AG09319 (cell line): ENCODE measurements around the gene LRRC47.
"Not testable (repeated sequence)": the region's sequence is repeated elsewhere in the genome, so short reads cannot be mapped to it uniquely, and the experiment has no call there.

Experiments
- DNase-seq: peaks from one replicate; pipeline ENCODE4 v3.0.0-alpha.2; 2010; ENCODE audit warnings: low read depth; ENCODE audit errors: extremely low read depth
- CTCF ChIP-seq: IDR thresholded peaks from 2 replicates; pipeline ENCODE4 v1.5.1; 2011; ENCODE audit warnings: low read depth, mild to moderate bottlenecking, inconsistent platforms, low read length, moderate library complexity

Gene LRRC47

GRCh38 chr1:3805038-3805437, 8.7 kb upstream of the LRRC47 start:
- TF ChIP-seq CTCF: no peak
- no peak for DNase-seq

DNA sequence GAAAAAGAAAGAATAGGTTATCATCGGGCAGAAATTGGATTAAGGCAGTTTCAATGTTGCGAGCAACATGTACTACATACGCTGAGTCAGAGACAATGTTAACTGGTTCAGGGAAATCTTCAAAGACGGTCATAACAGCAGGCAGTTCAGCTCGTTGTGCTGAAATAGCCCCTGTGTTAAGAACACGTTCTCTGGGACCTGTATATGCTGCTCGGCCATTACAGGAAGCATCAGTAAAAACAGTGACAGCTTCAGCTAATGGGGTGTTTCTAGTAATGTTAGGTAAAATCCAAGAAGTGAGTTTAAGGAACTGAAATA, 8.3 kb upstream of the LRRC47 start:
- DNase-seq: not testable (repeated sequence)

DNA sequence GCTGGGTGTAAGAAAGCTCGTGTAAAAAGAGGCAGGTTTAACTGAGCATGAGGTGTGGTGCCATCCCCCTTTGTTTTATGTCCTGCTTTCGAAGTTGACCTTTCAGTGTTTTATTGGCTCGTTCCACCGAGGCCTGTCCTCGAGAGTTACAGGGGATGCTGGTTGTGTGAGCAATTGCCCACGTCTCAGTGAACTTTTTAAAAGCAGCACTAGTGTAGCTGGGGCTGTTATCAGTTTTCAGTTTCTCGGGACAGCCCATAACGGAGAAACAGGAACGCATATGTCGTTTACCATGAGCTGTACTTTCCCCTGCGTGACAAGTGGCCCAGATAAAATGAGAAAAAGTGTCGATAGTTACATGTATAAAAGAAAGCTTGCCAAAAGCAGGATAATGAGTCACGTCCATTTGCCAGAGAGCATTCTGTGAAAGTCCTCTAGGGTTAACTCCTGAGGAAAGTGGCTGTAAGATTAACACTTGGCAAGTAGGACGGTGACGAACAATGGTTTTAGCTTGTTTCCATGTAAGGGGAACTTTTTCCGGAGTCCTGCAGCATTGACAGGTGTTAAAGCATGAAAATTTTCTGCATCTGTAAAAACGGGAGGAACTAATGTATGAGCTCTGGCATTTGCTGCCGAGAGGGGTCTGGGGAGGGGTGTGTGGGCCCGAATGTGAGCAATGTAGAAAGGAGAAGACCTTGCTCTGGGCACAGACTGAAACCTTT, 7.8 kb upstream of the LRRC47 start:
- DNase-seq: no peak
- no peak for TF ChIP-seq CTCF

GRCh38 chr1:3800795-3801194, 4.5 kb upstream of the LRRC47 start:
- not testable (repeated sequence) for DNase-seq

DNA sequence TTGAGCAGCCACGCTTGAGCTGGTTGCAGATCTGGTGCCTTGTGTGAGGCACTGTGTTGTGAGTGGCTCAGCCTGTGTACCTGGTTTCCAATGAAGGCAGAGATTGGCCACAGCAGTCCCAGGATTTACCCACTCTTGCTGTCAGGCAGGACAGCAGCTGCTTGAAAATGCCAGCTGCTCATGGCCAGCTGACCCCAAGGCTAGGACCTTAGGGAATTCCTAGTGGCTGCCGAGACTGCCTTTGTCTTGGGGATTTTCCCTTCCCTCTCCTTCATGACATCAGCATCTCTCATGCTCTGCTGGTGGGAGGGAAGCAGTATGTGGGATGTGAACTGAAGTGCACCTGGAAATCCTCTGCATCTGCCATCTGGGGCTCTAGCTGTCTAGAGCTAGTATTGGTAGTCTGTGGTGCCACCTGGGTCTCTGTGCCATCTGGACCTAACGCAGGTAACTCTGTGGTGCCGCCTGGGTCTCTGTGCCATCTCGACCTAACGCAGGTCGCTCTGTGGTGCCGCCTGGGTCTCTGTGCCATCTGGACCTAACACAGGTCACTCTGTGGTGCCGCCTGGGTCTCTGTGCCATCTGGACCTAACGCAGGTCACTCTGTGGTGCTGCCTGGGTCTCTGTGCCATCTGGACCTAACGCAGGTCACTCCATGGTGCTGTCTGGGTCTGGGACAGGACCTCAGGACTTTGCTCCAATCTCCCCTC, 3.8 kb upstream of the LRRC47 start:
- no peak for DNase-seq
- no peak for TF ChIP-seq CTCF

GRCh38 chr1:3795453-3796214, 664 bp downstream of the LRRC47 start:
- TF ChIP-seq CTCF: no peak
- DNase-seq: no peak

DNA sequence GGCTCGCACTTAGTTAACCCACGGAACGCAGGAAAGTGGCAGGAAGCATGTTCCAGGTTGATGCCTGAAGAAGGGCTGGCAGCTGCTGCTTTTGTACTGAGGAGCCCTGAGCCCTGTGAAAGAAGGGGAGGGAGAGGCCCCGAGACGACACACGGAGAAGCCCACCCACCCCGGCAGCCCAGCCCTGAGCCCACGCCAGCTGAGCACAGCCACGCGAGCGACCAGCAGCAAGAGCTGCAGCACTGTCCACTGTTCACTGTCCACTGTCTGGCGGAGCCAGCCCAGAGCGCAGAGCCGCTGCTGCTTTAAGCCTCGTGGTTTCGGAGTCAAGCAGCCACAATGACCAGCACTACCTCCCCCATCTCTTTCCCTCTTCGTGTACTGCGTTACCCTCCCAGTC, 5.3 kb downstream of the LRRC47 start:
- DNase-seq: no peak
- no peak for TF ChIP-seq CTCF

DNA sequence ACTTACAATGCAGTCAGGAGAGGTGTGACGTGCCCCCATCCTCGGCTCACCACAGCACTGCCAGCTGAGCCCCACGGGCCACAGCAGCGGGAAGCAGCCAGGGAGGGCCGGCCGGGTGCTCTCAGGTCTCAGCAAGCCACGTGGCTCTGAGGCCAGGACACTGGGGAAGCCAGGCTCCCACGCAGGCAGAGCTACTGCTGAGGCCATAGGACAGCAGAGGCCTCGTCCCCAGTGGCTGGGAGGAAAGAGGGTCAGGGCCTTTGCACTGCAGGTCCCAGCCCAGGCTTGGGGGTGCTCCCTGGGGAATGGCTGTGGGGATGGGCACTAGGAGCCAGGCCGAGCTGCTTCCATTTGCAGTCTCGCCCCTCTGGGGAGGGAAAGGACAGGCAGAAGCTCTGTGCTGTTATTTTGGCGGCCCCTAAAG, 5.8 kb downstream of the LRRC47 start:
- no peak for DNase-seq
- TF ChIP-seq CTCF: no peak
